IMR-90 (cell line): ENCODE results near the gene TMEM9. TPM values are rescaled to one million over a fixed set of nuclear protein-coding genes. Genes with fewer than 3 reads are reported as not detected.

ENCODE experiments used
- ATAC-seq: fragments of 200-7000 bp; cut with Tn5 transposase; 2 replicates; pipeline ENCODE4 v1.9.1; 2020; ENCODE audit warnings: low read depth, mild to moderate bottlenecking, moderate library complexity
- BruUV-seq: library from RNA; stranded (reverse); fragments of 400-500 nt; replicated peaks from 2 replicates; lab custom pipeline; 2021; lab: Mats Ljungman, UMichigan
- CTCF ChIA-PET: fragments of 300-600 bp; formaldehyde crosslinking; extraction: SDS; loops from one replicate; lab custom pipeline; 2021; ENCODE audit warnings: antibody characterized with exemption; lab: Yijun Ruan, JAX
- POLR2A ChIA-PET: fragments of 300-600 bp; sonication (Branson Sonifier 250); formaldehyde crosslinking; loops from one replicate; lab custom pipeline; 2022; ENCODE audit warnings: antibody characterized with exemption; ENCODE audit not compliant: unreplicated experiment; lab: Charles Lee
- DNase-seq: peaks from one replicate; pipeline ENCODE4 v3.0.0; 2013
- H2AFZ ChIP-seq: replicated peaks from 2 replicates; pipeline ENCODE3; 2013; ENCODE audit warnings: low read length, mild to moderate bottlenecking; ENCODE audit not compliant: poor library complexity
- H2AK5ac ChIP-seq: 2 replicates; pipeline ENCODE4 v1.6.1; 2013; ENCODE audit warnings: low read depth, low read length, inconsistent platforms
- H2AK9ac ChIP-seq: replicated peaks from 2 replicates; pipeline ENCODE3; 2013; ENCODE audit warnings: mild to moderate bottlenecking, low read depth, low read length, moderate library complexity; ENCODE audit not compliant: poor library complexity
- H2BK120ac ChIP-seq: 2 replicates; pipeline ENCODE4 v1.6.1; 2013; ENCODE audit warnings: low read depth, low read length, inconsistent platforms
- H2BK15ac ChIP-seq: 3 replicates; pipeline ENCODE4 v1.6.1; 2013; ENCODE audit warnings: low read depth, low read length, inconsistent platforms
- H2BK20ac ChIP-seq: 2 replicates; pipeline ENCODE4 v1.6.1; 2013; ENCODE audit warnings: low read depth, mild to moderate bottlenecking, inconsistent platforms, low read length, moderate library complexity
- H2BK5ac ChIP-seq: 2 replicates; pipeline ENCODE4 v1.6.1; 2013; ENCODE audit warnings: mild to moderate bottlenecking, low read depth, low read length, inconsistent platforms; ENCODE audit not compliant: poor library complexity, severe bottlenecking
- H3K14ac ChIP-seq: replicated peaks from 2 replicates; pipeline ENCODE4 v1.6.1; 2013; ENCODE audit warnings: low read depth, low read length, inconsistent platforms
- H3K18ac ChIP-seq: 2 replicates; pipeline ENCODE4 v1.6.1; 2013; ENCODE audit warnings: low read depth, low read length, control low read depth
- H3K23ac ChIP-seq: 2 replicates; pipeline ENCODE4 v1.6.1; 2013; ENCODE audit warnings: low read depth, low read length, inconsistent platforms
- H3K27ac ChIP-seq: 2 replicates; pipeline ENCODE4 v1.5.1; 2013; ENCODE audit warnings: mild to moderate bottlenecking, control low read depth, low read length; ENCODE audit not compliant: insufficient read depth
- H3K27me3 ChIP-seq: 2 replicates; pipeline ENCODE4 v1.6.1; 2013; ENCODE audit warnings: low read length; ENCODE audit not compliant: control insufficient read depth, insufficient read depth
- H3K36me3 ChIP-seq: 2 replicates; pipeline ENCODE4 v1.6.1; 2013; ENCODE audit warnings: low read length, mixed read lengths; ENCODE audit not compliant: control insufficient read depth, insufficient read depth
- H3K4ac ChIP-seq: 2 replicates; pipeline ENCODE4 v1.6.1; 2013; ENCODE audit warnings: low read depth, low read length, inconsistent platforms
- H3K4me1 ChIP-seq: 2 replicates; pipeline ENCODE4 v1.6.1; 2013; ENCODE audit warnings: low read length, mixed read lengths; ENCODE audit not compliant: control insufficient read depth, insufficient read depth
- H3K4me2 ChIP-seq: 2 replicates; pipeline ENCODE4 v1.6.1; 2013; ENCODE audit warnings: low read depth, mild to moderate bottlenecking, control low read depth, low read length, moderate library complexity
- H3K4me3 ChIP-seq: 2 replicates; pipeline ENCODE4 v1.5.1; 2013; ENCODE audit warnings: low read depth, mild to moderate bottlenecking, control low read depth, low read length, moderate library complexity; ENCODE audit not compliant: insufficient read depth
- H3K56ac ChIP-seq: 2 replicates; pipeline ENCODE4 v1.6.1; 2013; ENCODE audit warnings: low read length, inconsistent platforms; ENCODE audit not compliant: insufficient read depth; ENCODE audit errors: extremely low read depth
- H3K79me1 ChIP-seq, 2 experiments: 2 replicates each; pipeline ENCODE4 v1.6.1; 2013; ENCODE audit warnings: low read length in 2 of 2, inconsistent platforms in 1 of 2, low read depth in 1 of 2
- H3K9ac ChIP-seq: 2 replicates; pipeline ENCODE4 v1.6.1; 2013; ENCODE audit warnings: low read depth, low read length, control low read depth
- H3K9me1 ChIP-seq: 2 replicates; pipeline ENCODE4 v1.6.1; 2013; ENCODE audit warnings: low read length, inconsistent platforms; ENCODE audit not compliant: insufficient read depth
- H3K9me3 ChIP-seq: 2 replicates; pipeline ENCODE4 v1.6.1; 2013; ENCODE audit warnings: low read length; ENCODE audit not compliant: control insufficient read depth, insufficient read depth
- H4K20me1 ChIP-seq: 2 replicates; pipeline ENCODE4 v1.6.1; 2013; ENCODE audit warnings: low read length, inconsistent platforms; ENCODE audit not compliant: insufficient read depth
- H4K5ac ChIP-seq: 2 replicates; pipeline ENCODE4 v1.6.1; 2013; ENCODE audit warnings: mild to moderate bottlenecking, low read depth, low read length, control low read depth
- H4K8ac ChIP-seq, 2 experiments: 2 replicates each; pipeline ENCODE4 v1.6.1; 2013; ENCODE audit warnings: low read depth in 2 of 2, low read length in 2 of 2, control low read depth in 1 of 2, inconsistent platforms in 1 of 2
- H4K91ac ChIP-seq: 2 replicates; pipeline ENCODE4 v1.6.1; 2013; ENCODE audit warnings: low read depth, low read length, inconsistent platforms; ENCODE audit not compliant: insufficient read depth
- CEBPB ChIP-seq: IDR thresholded peaks from 2 replicates; pipeline ENCODE4 v1.6.1; 2012; ENCODE audit warnings: low read depth, low read length, improper control_type of control experiment
- CHD1 ChIP-seq: IDR thresholded peaks from 2 replicates; pipeline ENCODE4 v1.6.1; 2012; ENCODE audit warnings: low read depth, low read length, improper control_type of control experiment
- CTCF ChIP-seq: conservative IDR thresholded peaks from 2 replicates; pipeline ENCODE4 v1.5.1; 2012; ENCODE audit warnings: mild to moderate bottlenecking, low read depth, low read length, improper control_type of control experiment
- FOS ChIP-seq: fragments of 150-350 bp; IDR thresholded peaks from 2 replicates; pipeline ENCODE4 v1.6.1; 2016; ENCODE audit warnings: low read depth, low read length
- MAFK ChIP-seq: IDR thresholded peaks from 2 replicates; pipeline ENCODE4 v1.6.1; 2012; ENCODE audit warnings: low read depth, low read length, improper control_type of control experiment
- MAZ ChIP-seq: IDR thresholded peaks from 2 replicates; pipeline ENCODE4 v1.6.1; 2012; ENCODE audit warnings: low read depth, mild to moderate bottlenecking, low read length, improper control_type of control experiment, moderate library complexity, borderline replicate concordance
- MXI1 ChIP-seq: IDR thresholded peaks from 2 replicates; pipeline ENCODE4 v1.6.1; 2012; ENCODE audit warnings: low read depth, mild to moderate bottlenecking, low read length, moderate library complexity, borderline replicate concordance
- NFE2L2 ChIP-seq: fragments of 150-350 bp; IDR thresholded peaks from 2 replicates; pipeline ENCODE4 v1.6.1; 2016; ENCODE audit warnings: low read depth, mild to moderate bottlenecking, low read length
- POLR2A ChIP-seq: IDR thresholded peaks from 2 replicates; pipeline ENCODE4 v1.6.1; 2012; ENCODE audit warnings: mild to moderate bottlenecking, low read depth, low read length
- RAD21 ChIP-seq: IDR thresholded peaks from 2 replicates; pipeline ENCODE4 v1.6.1; 2012; ENCODE audit warnings: low read length, improper control_type of control experiment
- RCOR1 ChIP-seq: IDR thresholded peaks from 2 replicates; pipeline ENCODE4 v1.6.1; 2012; ENCODE audit warnings: mild to moderate bottlenecking, low read length, improper control_type of control experiment; ENCODE audit not compliant: insufficient replicate concordance
- RFX5 ChIP-seq: IDR thresholded peaks from 2 replicates; pipeline ENCODE4 v1.8.0; 2012; ENCODE audit warnings: low read depth, mild to moderate bottlenecking, low read length, moderate library complexity
- SMC3 ChIP-seq: fragments of 150-350 bp; IDR thresholded peaks from 2 replicates; pipeline ENCODE4 v1.6.1; 2016; ENCODE audit warnings: low read depth, mild to moderate bottlenecking, antibody characterized with exemption, low read length, moderate library complexity
- WGBS, 2 experiments: methylation state at CpG; one replicate each; pipeline versions ENCODE4 v1.1.5 to v1.1.7; 2013; ENCODE audit warnings: missing lambda C conversion rate in 2 of 2; ENCODE audit not compliant: insufficient read length in 1 of 2; ENCODE audit errors: extremely low coverage in 2 of 2; 5-methylcytosine and 5-hydroxymethylcytosine counted together
- dilution Hi-C: fragments of 300-500 bp; cut with HindIII; formaldehyde crosslinking; loops from one replicate; pipeline ENCODE4 v1.14.3; 2018; ENCODE audit warnings: low sequenced_read_pairs; ENCODE audit not compliant: unreplicated experiment
- in situ Hi-C: fragments of 300-500 bp; cut with MboI; formaldehyde crosslinking; loops from 3 replicates; pipeline ENCODE4 v1.14.3; 2019; ENCODE audit warnings: low sequenced_read_pairs, inconsistent platforms, mixed read lengths
- intact Hi-C: fragments of 100-400 bp; cut with micrococcal nuclease; formaldehyde crosslinking; loops from 2 replicates; pipeline ENCODE4 v1.10.0; 2022
- polyA plus RNA-seq, 3 experiments: library from polyadenylated mRNA; depleted of rRNA; stranded (reverse); fragments of >200 nt; gene quantifications; 2 replicates each; pipeline ENCODE4 v1.2.3, GENCODE V29; 2012; ENCODE audit warnings: low replicate concordance in 1 of 3
- total RNA-seq: library from RNA; depleted of rRNA; stranded (reverse); fragments of >200 nt; gene quantifications from 2 replicates; pipeline ENCODE4 v1.2.3, GENCODE V29; 2012
- TF ChIP-seq, protein P1 (sequence below): fragments of 150-350 bp; IDR thresholded peaks from 2 replicates; pipeline ENCODE4 v1.6.1; 2016; ENCODE audit warnings: low read depth, mild to moderate bottlenecking, low read length, moderate library complexity, borderline replicate concordance
- TF ChIP-seq, protein P2 (sequence below): fragments of 150-350 bp; IDR thresholded peaks from 2 replicates; pipeline ENCODE4 v1.6.1; 2017; ENCODE audit warnings: mild to moderate bottlenecking, antibody characterized with exemption, low read length, low read depth

TMEM9 gene
- total and polyA plus RNA-seq, 2 of the 4 experiments (the other 2 are of a cell fraction): 76.7 to 107 TPM

DNA sequence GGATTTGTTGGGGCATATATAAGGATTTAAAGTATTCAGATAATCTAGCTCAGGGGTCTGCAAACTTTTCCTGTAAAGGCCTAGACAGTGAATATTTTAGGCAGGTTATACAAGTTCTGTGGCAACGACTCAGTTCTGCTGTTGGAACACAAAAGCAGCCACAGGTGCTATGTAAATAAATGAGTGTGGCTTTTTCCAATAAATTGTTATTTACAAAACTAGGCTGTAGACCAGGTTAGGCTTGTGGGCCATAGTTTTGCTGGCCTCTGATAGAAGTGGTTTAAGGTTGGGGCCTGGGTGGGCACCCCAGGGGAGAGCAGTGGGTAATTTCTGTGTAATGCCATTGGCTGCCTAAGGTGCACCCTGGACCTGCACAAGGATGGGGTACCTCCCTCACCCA is 19.5 kb upstream of the TMEM9 start:
- Histone ChIP-seq H4K8ac (no peak overlapping the region), H3K27ac (no peak overlapping the region), H3K56ac (no peak overlapping the region), H3K9me3 (no peaks in the 10 kb centered on the region; the same call in 1 of the 2 replicates), H3K9ac (no peak overlapping the region), H3K79me1 (no peaks in the 10 kb centered on the region), H3K4me3 (no peak overlapping the region), H3K4me2 (no peak overlapping the region), H3K27me3 (peaks cover 4% of the 10 kb centered on the region), H2BK20ac (no peak overlapping the region), H3K14ac (no peak overlapping the region), H2AK9ac (no peak overlapping the region), H3K18ac (no peak overlapping the region), H2BK5ac (no peak overlapping the region), H2AK5ac (no peak overlapping the region), H4K5ac (no peak overlapping the region), H2AFZ (no peak overlapping the region), H3K23ac (no peak overlapping the region), H3K4me1 (0 out of 2 replicates have a peak, but pooled peaks cover 2% of the 10 kb centered on the region), H3K4ac (no peak overlapping the region), H3K36me3 (no peaks in the 10 kb centered on the region), H2BK15ac (no peak overlapping the region), H4K91ac (no peak overlapping the region), H2BK120ac (no peak overlapping the region), H4K20me1 (no peaks in the 10 kb centered on the region), H3K9me1 (peaks cover 3% of the 10 kb centered on the region)
- ATAC-seq (no peak), DNase-seq (no peak)
- CTCF ChIA-PET: no interaction called here
- dilution Hi-C loops: no loop called here
- no TSS peak for BruUV-seq
- WGBS, 2 experiments: no CpG with 5 or more reads among the region's 1 CpG
- in situ Hi-C loops: no loop called here
- POLR2A ChIA-PET: no interaction called here
- TF ChIP-seq POLR2A (no peak), CTCF (no peak), NFE2L2 (no peak), RCOR1 (no peak), RAD21 (no peak), MXI1 (no peak), CHD1 (no peak), CEBPB (no peak), MAFK (no peak), RFX5 (no peak), SMC3 (no peak), MAZ (no peak), FOS (no peak)
- TF ChIP-seq, protein P1, sequence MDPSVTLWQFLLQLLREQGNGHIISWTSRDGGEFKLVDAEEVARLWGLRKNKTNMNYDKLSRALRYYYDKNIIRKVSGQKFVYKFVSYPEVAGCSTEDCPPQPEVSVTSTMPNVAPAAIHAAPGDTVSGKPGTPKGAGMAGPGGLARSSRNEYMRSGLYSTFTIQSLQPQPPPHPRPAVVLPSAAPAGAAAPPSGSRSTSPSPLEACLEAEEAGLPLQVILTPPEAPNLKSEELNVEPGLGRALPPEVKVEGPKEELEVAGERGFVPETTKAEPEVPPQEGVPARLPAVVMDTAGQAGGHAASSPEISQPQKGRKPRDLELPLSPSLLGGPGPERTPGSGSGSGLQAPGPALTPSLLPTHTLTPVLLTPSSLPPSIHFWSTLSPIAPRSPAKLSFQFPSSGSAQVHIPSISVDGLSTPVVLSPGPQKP: no peak
- TF ChIP-seq, protein P2, sequence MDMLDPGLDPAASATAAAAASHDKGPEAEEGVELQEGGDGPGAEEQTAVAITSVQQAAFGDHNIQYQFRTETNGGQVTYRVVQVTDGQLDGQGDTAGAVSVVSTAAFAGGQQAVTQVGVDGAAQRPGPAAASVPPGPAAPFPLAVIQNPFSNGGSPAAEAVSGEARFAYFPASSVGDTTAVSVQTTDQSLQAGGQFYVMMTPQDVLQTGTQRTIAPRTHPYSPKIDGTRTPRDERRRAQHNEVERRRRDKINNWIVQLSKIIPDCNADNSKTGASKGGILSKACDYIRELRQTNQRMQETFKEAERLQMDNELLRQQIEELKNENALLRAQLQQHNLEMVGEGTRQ: no peak
- intact Hi-C loops: no loop called here
